Astrocyte of the cerebellum (primary cell): Measurements from ENCODE around the gene ITSN1.
A peak's percentile ranks its signal among the peaks of the same experiment; 100 is the strongest.

Experiments
- DNase-seq: peaks from one replicate; pipeline ENCODE4 v3.0.0-alpha.2; 2011; ENCODE audit warnings: low read depth
- H3K4me3 ChIP-seq: 2 replicates; pipeline ENCODE4 v1.5.1; 2011; ENCODE audit warnings: mild to moderate bottlenecking, low read depth, low read length, moderate library complexity
- in situ Hi-C: cut with HindIII; loops from 2 replicates; pipeline ENCODE4 v1.10.0; 2017; ENCODE audit warnings: low sequenced_read_pairs
- TF ChIP-seq, protein P1 (sequence below): IDR thresholded peaks from 2 replicates; pipeline ENCODE4 v1.5.1; 2012; ENCODE audit warnings: low read length, low read depth, moderate library complexity, mild to moderate bottlenecking; ENCODE audit errors: missing control alignments

ITSN1 gene

DNA sequence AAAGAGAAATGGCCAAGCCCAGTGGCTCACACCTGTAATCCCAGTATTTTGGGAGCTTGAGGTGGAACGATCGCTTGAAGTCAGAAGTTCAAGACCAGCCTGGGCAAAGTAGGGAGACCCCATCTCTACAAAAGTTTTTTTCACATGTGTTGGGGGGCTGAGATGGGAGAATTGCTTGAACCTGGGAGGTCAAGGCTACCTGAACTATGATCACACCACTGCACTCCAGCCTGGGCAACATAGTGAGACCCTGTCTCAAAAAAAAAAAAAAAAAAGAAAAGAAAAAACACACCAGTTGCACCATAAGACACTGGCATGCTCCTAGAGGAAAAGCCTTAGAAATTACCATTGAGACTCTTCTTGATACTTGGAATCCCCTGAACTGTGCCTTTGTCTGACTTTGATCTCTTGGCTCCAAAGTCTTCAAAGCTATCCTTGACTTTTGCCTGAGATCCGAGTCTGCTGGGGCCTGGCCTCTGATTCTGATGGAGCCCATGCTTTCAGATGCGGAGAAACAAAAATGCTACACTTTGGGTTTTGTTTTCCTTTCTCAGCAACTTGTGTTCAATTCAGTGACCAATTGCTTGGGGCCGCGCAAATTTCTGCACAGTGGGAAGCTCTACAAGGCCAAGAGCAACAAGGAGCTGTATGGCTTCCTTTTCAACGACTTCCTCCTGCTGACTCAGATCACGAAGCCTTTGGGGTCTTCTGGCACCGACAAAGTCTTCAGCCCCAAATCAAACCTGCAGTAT lies 239.6 kb downstream of the ITSN1 start:
- TF ChIP-seq, protein P1, sequence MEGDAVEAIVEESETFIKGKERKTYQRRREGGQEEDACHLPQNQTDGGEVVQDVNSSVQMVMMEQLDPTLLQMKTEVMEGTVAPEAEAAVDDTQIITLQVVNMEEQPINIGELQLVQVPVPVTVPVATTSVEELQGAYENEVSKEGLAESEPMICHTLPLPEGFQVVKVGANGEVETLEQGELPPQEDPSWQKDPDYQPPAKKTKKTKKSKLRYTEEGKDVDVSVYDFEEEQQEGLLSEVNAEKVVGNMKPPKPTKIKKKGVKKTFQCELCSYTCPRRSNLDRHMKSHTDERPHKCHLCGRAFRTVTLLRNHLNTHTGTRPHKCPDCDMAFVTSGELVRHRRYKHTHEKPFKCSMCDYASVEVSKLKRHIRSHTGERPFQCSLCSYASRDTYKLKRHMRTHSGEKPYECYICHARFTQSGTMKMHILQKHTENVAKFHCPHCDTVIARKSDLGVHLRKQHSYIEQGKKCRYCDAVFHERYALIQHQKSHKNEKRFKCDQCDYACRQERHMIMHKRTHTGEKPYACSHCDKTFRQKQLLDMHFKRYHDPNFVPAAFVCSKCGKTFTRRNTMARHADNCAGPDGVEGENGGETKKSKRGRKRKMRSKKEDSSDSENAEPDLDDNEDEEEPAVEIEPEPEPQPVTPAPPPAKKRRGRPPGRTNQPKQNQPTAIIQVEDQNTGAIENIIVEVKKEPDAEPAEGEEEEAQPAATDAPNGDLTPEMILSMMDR = no peak
- no peak overlapping the region for H3K4me3 ChIP-seq
- DNase-seq = peak; percentile 68
- in situ Hi-C loops = no loop called here

GRCh38 chr21:33883118-33883517 lies 240.8 kb downstream of the ITSN1 start:
- DNase-seq = no peak
- in situ Hi-C loops = no loop called here
- H3K4me3 ChIP-seq = no peak overlapping the region
- TF ChIP-seq, protein P1 = no peak

GRCh38 chr21:33884376-33885171 lies 242.3 kb downstream of the ITSN1 start:
- peak; percentile 93 for DNase-seq
- peak overlapping the region; percentile 2 for H3K4me3 ChIP-seq
- TF ChIP-seq, protein P1 = no peak
- in situ Hi-C loops = no loop called here

DNA sequence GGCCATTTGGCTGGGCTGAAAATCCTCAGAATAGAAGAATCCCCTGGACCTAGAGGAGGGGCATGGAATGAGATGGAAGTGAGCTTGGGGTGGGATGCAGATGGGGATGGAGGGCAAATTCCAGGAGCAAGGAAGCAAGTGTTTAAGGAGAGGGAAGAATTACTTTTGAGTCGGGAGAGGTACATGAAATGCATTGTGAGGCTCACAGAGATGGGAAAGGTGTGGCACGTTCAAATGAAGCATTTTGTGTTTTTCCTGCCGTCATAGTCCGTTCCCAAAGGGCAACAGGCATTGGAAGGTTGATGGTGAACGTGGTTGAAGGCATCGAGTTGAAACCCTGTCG lies 242.8 kb downstream of the ITSN1 start:
- no peak for DNase-seq
- peak overlapping the region; percentile 2 for H3K4me3 ChIP-seq
- TF ChIP-seq, protein P1 = no peak
- in situ Hi-C loops = no loop called here

- TF ChIP-seq, protein P1 = no peak
- no peak overlapping the region for H3K4me3 ChIP-seq
- DNase-seq = no peak
- in situ Hi-C loops = no loop called here
Observed at GRCh38 chr21:33886321-33886720, 244.0 kb downstream of the ITSN1 start.

GRCh38 chr21:33890187-33890586 lies 247.9 kb downstream of the ITSN1 start:
- in situ Hi-C loops = no loop called here
- H3K4me3 ChIP-seq = no peak overlapping the region
- DNase-seq = no peak
- TF ChIP-seq, protein P1 = no peak
